Tibial nerve (tissue), 4 donors: ENCODE measurements around the gene JARID2.

Source experiments
- EP300 ChIP-seq, 2 donors: sonication (generic); formaldehyde crosslinking; IDR thresholded peaks; one replicate each; pipeline ENCODE4 v1.6.1; 2017; ENCODE audit warnings: antibody characterized with exemption in 2 of 2, mild to moderate bottlenecking in 1 of 2
- POLR2A ChIP-seq, 2 donors: fragments of 450-650 bp; IDR thresholded peaks; one replicate each; pipeline ENCODE4 v1.6.1; 2017; ENCODE audit warnings: antibody characterized with exemption in 2 of 2, mild to moderate bottlenecking in 2 of 2, moderate library complexity in 2 of 2
- TF ChIP-seq, protein P1 (sequence below), 5 experiments: fragments of 200-600 bp in 3 of 5; fragments of 450-650 bp in 2 of 5; sonication (generic) in 3 of 5; IDR thresholded peaks; one replicate each; pipeline ENCODE4 v1.5.1; 2016 to 2019; ENCODE audit warnings: antibody characterized with exemption in 5 of 5, mild to moderate bottlenecking in 3 of 5, moderate library complexity in 2 of 5

DNA sequence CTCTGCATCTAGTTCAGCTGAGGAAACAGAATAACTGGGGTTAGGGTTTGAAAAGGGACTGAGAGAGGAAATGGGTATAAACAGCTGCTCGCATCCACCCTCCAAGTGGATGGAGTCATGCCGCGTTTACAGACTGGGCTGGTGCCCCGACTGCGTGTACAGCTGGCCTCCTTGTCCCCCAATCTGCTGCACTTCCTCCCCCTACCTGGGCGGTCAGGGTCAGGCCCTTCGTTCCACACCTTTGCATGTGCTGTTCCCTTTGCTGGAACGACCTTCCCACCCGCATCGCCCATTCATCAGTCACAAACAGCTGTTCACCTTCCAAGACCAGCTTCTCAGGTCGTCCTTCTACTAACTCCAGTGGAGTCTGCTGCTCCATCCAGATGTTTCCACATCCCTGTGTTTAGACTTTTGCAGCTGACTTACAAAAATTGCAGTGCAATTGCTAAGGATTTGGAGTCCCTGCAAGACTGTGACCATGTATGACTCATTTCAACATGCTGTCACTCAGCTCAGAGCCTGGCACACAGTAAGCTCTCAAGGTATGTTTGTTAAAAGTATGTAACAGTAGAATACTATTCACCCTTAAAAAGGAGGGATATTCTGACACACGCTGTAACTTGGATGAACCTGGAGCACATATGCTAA, 287.6 kb downstream of the JARID2 start:
- TF ChIP-seq, protein P1, sequence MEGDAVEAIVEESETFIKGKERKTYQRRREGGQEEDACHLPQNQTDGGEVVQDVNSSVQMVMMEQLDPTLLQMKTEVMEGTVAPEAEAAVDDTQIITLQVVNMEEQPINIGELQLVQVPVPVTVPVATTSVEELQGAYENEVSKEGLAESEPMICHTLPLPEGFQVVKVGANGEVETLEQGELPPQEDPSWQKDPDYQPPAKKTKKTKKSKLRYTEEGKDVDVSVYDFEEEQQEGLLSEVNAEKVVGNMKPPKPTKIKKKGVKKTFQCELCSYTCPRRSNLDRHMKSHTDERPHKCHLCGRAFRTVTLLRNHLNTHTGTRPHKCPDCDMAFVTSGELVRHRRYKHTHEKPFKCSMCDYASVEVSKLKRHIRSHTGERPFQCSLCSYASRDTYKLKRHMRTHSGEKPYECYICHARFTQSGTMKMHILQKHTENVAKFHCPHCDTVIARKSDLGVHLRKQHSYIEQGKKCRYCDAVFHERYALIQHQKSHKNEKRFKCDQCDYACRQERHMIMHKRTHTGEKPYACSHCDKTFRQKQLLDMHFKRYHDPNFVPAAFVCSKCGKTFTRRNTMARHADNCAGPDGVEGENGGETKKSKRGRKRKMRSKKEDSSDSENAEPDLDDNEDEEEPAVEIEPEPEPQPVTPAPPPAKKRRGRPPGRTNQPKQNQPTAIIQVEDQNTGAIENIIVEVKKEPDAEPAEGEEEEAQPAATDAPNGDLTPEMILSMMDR (IDR thresholded peaks at IDR 0.05), result no peak
- TF ChIP-seq EP300 (IDR thresholded peaks at IDR 0.05) (no peak), POLR2A (IDR thresholded peaks at IDR 0.05) (no peak)
